Endothelial cell (in vitro differentiated cells): ENCODE results near the gene TCP11L1. TPM values are rescaled to one million over a fixed set of nuclear protein-coding genes. Genes with fewer than 3 reads are reported as not detected.
"Not testable (repeated sequence)": the region's sequence is repeated elsewhere in the genome, so short reads cannot be mapped to it uniquely, and the experiment has no call there.

Experiments used
- DNase-seq: peaks from one replicate; pipeline ENCODE4 v3.0.0; 2021; ENCODE audit warnings: low spot score
- H3K27ac Mint-ChIP-seq: one replicate; pipeline ENCODE4 v1.8.0; 2021; ENCODE audit warnings: mixed read lengths, inconsistent platforms; ENCODE audit not compliant: unreplicated experiment
- H3K27me3 Mint-ChIP-seq: one replicate; pipeline ENCODE4 v1.8.0; 2021; ENCODE audit warnings: mild to moderate bottlenecking, moderate library complexity, mixed read lengths, inconsistent platforms; ENCODE audit not compliant: unreplicated experiment
- H3K36me3 Mint-ChIP-seq: one replicate; pipeline ENCODE4 v1.8.0; 2021; ENCODE audit warnings: mild to moderate bottlenecking, low read depth, mixed read lengths, inconsistent platforms; ENCODE audit not compliant: unreplicated experiment
- H3K4me1 Mint-ChIP-seq: one replicate; pipeline ENCODE4 v1.8.0; 2021; ENCODE audit warnings: mild to moderate bottlenecking, mixed read lengths, inconsistent platforms; ENCODE audit not compliant: unreplicated experiment
- H3K4me3 Mint-ChIP-seq: one replicate; pipeline ENCODE4 v1.8.0; 2021; ENCODE audit warnings: mild to moderate bottlenecking, mixed read lengths, inconsistent platforms; ENCODE audit not compliant: unreplicated experiment
- H3K9me3 Mint-ChIP-seq: one replicate; pipeline ENCODE4 v1.8.0; 2021; ENCODE audit warnings: mixed read lengths, inconsistent platforms; ENCODE audit not compliant: unreplicated experiment
- total RNA-seq: library from RNA; stranded (reverse); fragmentation: NEBNext Ultra II Directional; extraction: Animal tissue kit (Norgen Biotek cat#: 25700); gene quantifications from one replicate; pipeline ENCODE4 v1.2.1, GENCODE V29; 2021; ENCODE audit not compliant: unreplicated experiment
- TF ChIP-seq, protein P1 (sequence below): fragments of 200-600 bp; sonication (generic); IDR thresholded peaks from one replicate; pipeline ENCODE4 v1.5.0; 2021; ENCODE audit warnings: antibody characterized with exemption; ENCODE audit not compliant: unreplicated experiment

TCP11L1 gene
- total RNA-seq, 1 donor from 2014 or later: 26.2 TPM

GRCh38 chr11:33027846-33028536 is 11.4 kb upstream of the TCP11L1 start:
- Mint-ChIP-seq H3K27me3 (no peaks in the 10 kb centered on the region), H3K36me3 (no peaks in the 10 kb centered on the region), H3K9me3 (no peaks in the 10 kb centered on the region), H3K27ac (no peak overlapping the region), H3K4me1 (peaks cover 5% of the 10 kb centered on the region), H3K4me3 (no peak overlapping the region)
- TF ChIP-seq, protein P1, sequence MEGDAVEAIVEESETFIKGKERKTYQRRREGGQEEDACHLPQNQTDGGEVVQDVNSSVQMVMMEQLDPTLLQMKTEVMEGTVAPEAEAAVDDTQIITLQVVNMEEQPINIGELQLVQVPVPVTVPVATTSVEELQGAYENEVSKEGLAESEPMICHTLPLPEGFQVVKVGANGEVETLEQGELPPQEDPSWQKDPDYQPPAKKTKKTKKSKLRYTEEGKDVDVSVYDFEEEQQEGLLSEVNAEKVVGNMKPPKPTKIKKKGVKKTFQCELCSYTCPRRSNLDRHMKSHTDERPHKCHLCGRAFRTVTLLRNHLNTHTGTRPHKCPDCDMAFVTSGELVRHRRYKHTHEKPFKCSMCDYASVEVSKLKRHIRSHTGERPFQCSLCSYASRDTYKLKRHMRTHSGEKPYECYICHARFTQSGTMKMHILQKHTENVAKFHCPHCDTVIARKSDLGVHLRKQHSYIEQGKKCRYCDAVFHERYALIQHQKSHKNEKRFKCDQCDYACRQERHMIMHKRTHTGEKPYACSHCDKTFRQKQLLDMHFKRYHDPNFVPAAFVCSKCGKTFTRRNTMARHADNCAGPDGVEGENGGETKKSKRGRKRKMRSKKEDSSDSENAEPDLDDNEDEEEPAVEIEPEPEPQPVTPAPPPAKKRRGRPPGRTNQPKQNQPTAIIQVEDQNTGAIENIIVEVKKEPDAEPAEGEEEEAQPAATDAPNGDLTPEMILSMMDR: no peak
- DNase-seq: no peak

GRCh38 chr11:33028537-33028914 is 10.8 kb upstream of the TCP11L1 start:
- TF ChIP-seq, protein P1: no peak
- H3K27me3 Mint-ChIP-seq: no peaks in the 10 kb centered on the region
- H3K27ac Mint-ChIP-seq: no peak overlapping the region
- no peaks in the 10 kb centered on the region for H3K9me3 Mint-ChIP-seq
- H3K36me3 Mint-ChIP-seq: no peaks in the 10 kb centered on the region
- peaks cover 5% of the 10 kb centered on the region for H3K4me1 Mint-ChIP-seq
- H3K4me3 Mint-ChIP-seq: no peak overlapping the region
- DNase-seq: no peak

GRCh38 chr11:33029218-33029617 is 10.2 kb upstream of the TCP11L1 start:
- H3K4me1 Mint-ChIP-seq, H3K27ac Mint-ChIP-seq, H3K4me3 Mint-ChIP-seq, H3K36me3 Mint-ChIP-seq, H3K9me3 Mint-ChIP-seq, DNase-seq, H3K27me3 Mint-ChIP-seq: not testable (repeated sequence)

- DNase-seq: no peak
- Mint-ChIP-seq H3K4me3 (no peak overlapping the region), H3K9me3 (no peaks in the 10 kb centered on the region), H3K27me3 (no peaks in the 10 kb centered on the region), H3K27ac (no peak overlapping the region), H3K36me3 (no peaks in the 10 kb centered on the region), H3K4me1 (no peaks in the 10 kb centered on the region)
- TF ChIP-seq, protein P1: no peak
Observed at GRCh38 chr11:33033493-33033892, 5.9 kb upstream of the TCP11L1 start.

DNA sequence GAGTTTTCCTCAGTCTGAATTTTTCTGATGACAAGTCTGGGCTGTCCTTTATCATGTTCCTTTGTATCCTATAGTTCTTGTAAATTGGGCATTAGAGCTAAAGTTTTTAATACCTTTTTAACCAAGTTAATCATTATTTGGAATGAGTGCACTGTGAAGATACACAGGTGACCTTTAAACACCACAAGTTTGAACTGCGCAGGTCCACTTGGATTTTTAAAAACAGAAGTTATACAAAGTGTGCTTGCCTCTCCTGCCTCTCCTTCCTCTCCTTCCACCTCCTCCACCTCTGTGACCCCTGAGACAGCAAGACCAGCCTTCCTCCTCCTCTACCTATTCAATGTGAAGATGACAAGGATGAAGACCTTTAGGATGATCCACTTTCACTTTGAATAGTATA is 4.4 kb upstream of the TCP11L1 start:
- Mint-ChIP-seq H3K36me3 (no peaks in the 10 kb centered on the region), H3K27me3 (no peaks in the 10 kb centered on the region), H3K4me3 (no peak overlapping the region), H3K9me3 (no peaks in the 10 kb centered on the region), H3K27ac (no peak overlapping the region), H3K4me1 (no peaks in the 10 kb centered on the region)
- TF ChIP-seq, protein P1: no peak
- DNase-seq: no peak
